DOHH2 (cell line): ENCODE data around the gene TAF3.

Source experiments
- H3F3A ChIP-seq: fragments of 200-600 bp; sonication (generic), shearing (Covaris generic); 2 replicates; pipeline ENCODE4 v1.6.0; 2016; ENCODE audit warnings: antibody characterized with exemption, mild to moderate bottlenecking; ENCODE audit not compliant: control insufficient read depth, insufficient read depth
- H3K27ac ChIP-seq: fragments of 200-600 bp; sonication (generic); 2 replicates; pipeline ENCODE4 v1.5.1; 2014; ENCODE audit warnings: low read depth, mild to moderate bottlenecking, low read length, moderate library complexity
- H3K27me3 ChIP-seq: fragments of 200-600 bp; sonication (generic); 2 replicates; pipeline ENCODE4 v1.6.1; 2014; ENCODE audit warnings: mild to moderate bottlenecking, low read length, mixed read lengths; ENCODE audit not compliant: control insufficient read depth
- H3K36me3 ChIP-seq: fragments of 200-600 bp; sonication (generic); 2 replicates; pipeline ENCODE4 v1.6.1; 2014; ENCODE audit warnings: mild to moderate bottlenecking, low read length, moderate library complexity, mixed read lengths; ENCODE audit not compliant: control insufficient read depth
- H3K4me1 ChIP-seq: fragments of 200-600 bp; sonication (generic); 2 replicates; pipeline ENCODE4 v1.6.1; 2014; ENCODE audit warnings: mild to moderate bottlenecking, low read length, mixed read lengths; ENCODE audit not compliant: control insufficient read depth
- H3K4me2 ChIP-seq: fragments of 200-600 bp; sonication (generic); 2 replicates; pipeline ENCODE4 v1.6.0; 2014; ENCODE audit warnings: mild to moderate bottlenecking, low read length, moderate library complexity
- H3K4me3 ChIP-seq: fragments of 200-600 bp; sonication (generic); 2 replicates; pipeline ENCODE4 v1.5.1; 2014; ENCODE audit warnings: mild to moderate bottlenecking, low read length, mixed read lengths
- H3K79me2 ChIP-seq: fragments of 200-600 bp; sonication (generic); 2 replicates; pipeline ENCODE4 v1.6.1; 2014; ENCODE audit warnings: mild to moderate bottlenecking, low read length, mixed read lengths; ENCODE audit not compliant: control insufficient read depth
- H3K9me2 ChIP-seq: fragments of 200-600 bp; sonication (generic); replicated peaks from 2 replicates; pipeline ENCODE4 v1.6.1; 2014; ENCODE audit warnings: mild to moderate bottlenecking, low read length, mixed read lengths; ENCODE audit not compliant: control insufficient read depth
- H3K9me3 ChIP-seq: fragments of 200-600 bp; sonication (generic); 2 replicates; pipeline ENCODE4 v1.6.1; 2014; ENCODE audit warnings: antibody characterized with exemption, low read length, mixed read lengths; ENCODE audit not compliant: control insufficient read depth, insufficient read depth
- H4K20me1 ChIP-seq: fragments of 200-600 bp; sonication (generic); 2 replicates; pipeline ENCODE4 v1.6.0; 2014; ENCODE audit warnings: low read depth, mild to moderate bottlenecking, antibody characterized with exemption, low read length, moderate library complexity; ENCODE audit not compliant: control insufficient read depth, insufficient read depth
- EZH2phosphoT487 ChIP-seq: fragments of 200-600 bp; sonication (generic); IDR thresholded peaks from 2 replicates; pipeline ENCODE4 v1.6.1; 2017; ENCODE audit warnings: borderline replicate concordance, mild to moderate bottlenecking, antibody characterized with exemption, low read length, moderate library complexity, mixed read lengths
- TF ChIP-seq, protein P1 (sequence below): fragments of 200-600 bp; sonication (generic); IDR thresholded peaks from one replicate; pipeline ENCODE4 v1.5.1; 2014; ENCODE audit warnings: antibody characterized with exemption, mild to moderate bottlenecking, low read depth, low read length; ENCODE audit not compliant: poor library complexity, severe bottlenecking

The TAF3 gene

DNA sequence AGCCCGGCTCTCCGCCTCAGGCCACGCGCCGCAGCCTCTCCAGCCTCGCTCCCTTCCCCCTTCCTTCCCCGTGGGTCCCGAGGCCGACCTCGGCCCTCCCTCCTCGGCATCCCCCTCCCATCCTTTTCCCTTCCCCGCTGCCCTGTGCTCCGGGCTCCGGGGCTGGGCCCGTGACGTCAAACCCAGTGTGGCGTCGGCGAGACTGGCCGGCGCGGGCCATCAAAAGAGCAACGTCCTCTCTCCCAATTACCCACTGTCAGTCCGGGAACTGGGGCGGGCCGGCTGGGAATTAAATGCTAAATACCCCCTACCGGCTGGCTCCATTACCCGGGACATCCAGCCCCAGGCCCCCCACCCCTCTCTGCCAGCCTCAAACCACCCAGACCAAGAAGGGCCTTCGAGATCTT, 233.5 kb downstream of the TAF3 start:
- TF ChIP-seq EZH2phosphoT487, result no peak
- TF ChIP-seq, protein P1, sequence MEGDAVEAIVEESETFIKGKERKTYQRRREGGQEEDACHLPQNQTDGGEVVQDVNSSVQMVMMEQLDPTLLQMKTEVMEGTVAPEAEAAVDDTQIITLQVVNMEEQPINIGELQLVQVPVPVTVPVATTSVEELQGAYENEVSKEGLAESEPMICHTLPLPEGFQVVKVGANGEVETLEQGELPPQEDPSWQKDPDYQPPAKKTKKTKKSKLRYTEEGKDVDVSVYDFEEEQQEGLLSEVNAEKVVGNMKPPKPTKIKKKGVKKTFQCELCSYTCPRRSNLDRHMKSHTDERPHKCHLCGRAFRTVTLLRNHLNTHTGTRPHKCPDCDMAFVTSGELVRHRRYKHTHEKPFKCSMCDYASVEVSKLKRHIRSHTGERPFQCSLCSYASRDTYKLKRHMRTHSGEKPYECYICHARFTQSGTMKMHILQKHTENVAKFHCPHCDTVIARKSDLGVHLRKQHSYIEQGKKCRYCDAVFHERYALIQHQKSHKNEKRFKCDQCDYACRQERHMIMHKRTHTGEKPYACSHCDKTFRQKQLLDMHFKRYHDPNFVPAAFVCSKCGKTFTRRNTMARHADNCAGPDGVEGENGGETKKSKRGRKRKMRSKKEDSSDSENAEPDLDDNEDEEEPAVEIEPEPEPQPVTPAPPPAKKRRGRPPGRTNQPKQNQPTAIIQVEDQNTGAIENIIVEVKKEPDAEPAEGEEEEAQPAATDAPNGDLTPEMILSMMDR, result no peak
- peaks cover 19% of the 10 kb centered on the region for H3K27me3 ChIP-seq
- no peaks in the 10 kb centered on the region for H3K4me1 ChIP-seq
- no peaks in the 10 kb centered on the region for H3F3A ChIP-seq
- H3K79me2 ChIP-seq, result no peaks in the 10 kb centered on the region
- no peak overlapping the region for H3K4me2 ChIP-seq
- no peak overlapping the region for H3K27ac ChIP-seq
- H3K9me2 ChIP-seq, result no peaks in the 10 kb centered on the region
- no peaks in the 10 kb centered on the region; the same call in 1 of the 2 replicates for H3K9me3 ChIP-seq
- no peaks in the 10 kb centered on the region for H3K36me3 ChIP-seq
- no peak overlapping the region for H3K4me3 ChIP-seq
- no peaks in the 10 kb centered on the region for H4K20me1 ChIP-seq

DNA sequence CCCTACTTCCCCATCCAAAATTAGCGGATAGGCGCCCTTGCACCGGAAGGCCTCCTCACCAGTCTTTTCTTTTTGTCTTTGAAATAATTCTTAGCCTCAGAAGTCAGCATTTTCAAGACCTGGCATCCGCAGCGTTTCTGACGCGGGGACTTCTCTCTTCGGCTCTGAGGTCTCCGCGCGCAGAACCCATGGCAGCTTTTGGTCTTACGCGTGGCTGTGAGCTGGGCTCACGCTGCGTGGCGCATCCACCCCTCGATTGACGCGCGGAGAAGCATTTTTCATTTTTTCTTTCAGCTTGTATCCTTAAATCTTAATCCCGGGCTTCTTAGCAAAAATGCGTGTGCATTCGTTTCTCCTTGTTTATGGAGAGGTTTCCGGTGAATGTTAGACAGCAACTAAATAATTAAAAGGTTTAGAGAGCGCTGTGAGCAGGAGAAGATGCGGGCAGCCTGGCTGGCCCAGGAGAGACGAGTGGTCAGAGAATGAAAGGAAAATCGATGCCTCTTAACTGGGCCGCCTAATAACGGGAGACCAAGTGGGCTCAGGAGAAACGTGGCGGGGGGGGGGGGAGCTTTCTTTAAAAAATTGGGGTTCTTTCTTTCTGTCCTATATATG, 234.1 kb downstream of the TAF3 start:
- no peak overlapping the region for H3K4me3 ChIP-seq
- no peaks in the 10 kb centered on the region for H3K9me2 ChIP-seq
- no peaks in the 10 kb centered on the region for H3F3A ChIP-seq
- no peaks in the 10 kb centered on the region for H3K36me3 ChIP-seq
- H3K27ac ChIP-seq, result no peak overlapping the region
- no peaks in the 10 kb centered on the region; the same call in 1 of the 2 replicates for H3K9me3 ChIP-seq
- no peaks in the 10 kb centered on the region for H3K79me2 ChIP-seq
- H3K4me2 ChIP-seq, result no peak overlapping the region
- peaks cover 13% of the 10 kb centered on the region for H3K27me3 ChIP-seq
- no peaks in the 10 kb centered on the region for H3K4me1 ChIP-seq
- no peaks in the 10 kb centered on the region for H4K20me1 ChIP-seq
- TF ChIP-seq, protein P1, result no peak
- no peak for TF ChIP-seq EZH2phosphoT487

DNA sequence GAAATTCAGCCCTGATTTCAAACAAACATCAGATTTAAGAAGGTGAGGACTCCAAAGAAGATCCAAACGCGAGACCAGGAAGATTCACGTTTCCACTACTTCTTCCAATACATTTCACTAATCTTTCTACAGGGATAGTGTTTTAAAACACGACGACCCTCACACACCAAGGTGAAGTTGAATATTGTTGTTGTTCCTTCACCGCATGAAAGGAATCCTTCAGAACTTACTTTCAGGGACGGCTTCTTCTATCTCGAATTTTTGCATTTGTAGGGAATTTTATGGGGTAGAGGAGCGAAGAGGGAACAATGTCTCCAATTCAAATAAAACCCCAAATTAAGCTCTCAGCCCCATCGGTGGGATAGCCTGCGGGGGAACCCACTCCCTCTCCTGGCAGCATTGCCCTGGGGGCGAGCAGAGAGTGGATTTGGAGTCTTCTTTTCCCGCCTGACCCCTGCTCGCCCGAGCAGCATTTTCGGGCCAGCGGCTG, 234.7 kb downstream of the TAF3 start:
- Histone ChIP-seq H3K4me1 (no peaks in the 10 kb centered on the region), H4K20me1 (no peaks in the 10 kb centered on the region), H3K27ac (no peak overlapping the region), H3K4me3 (no peak overlapping the region), H3K9me3 (no peaks in the 10 kb centered on the region; the same call in 1 of the 2 replicates), H3K9me2 (no peaks in the 10 kb centered on the region), H3K36me3 (no peaks in the 10 kb centered on the region), H3F3A (no peaks in the 10 kb centered on the region), H3K4me2 (no peak overlapping the region), H3K27me3 (peaks cover 7% of the 10 kb centered on the region), H3K79me2 (no peaks in the 10 kb centered on the region)
- TF ChIP-seq EZH2phosphoT487, result no peak
- TF ChIP-seq, protein P1, result no peak
